HG02588 (cell line): ENCODE results near the gene PRDM16.

Experiments used
- ATAC-seq: cut with Tn5 transposase; IDR thresholded peaks from one replicate; pipeline ENCODE4 v1.9.1; 2021; ENCODE audit warnings: mild to moderate bottlenecking, moderate library complexity; ENCODE audit not compliant: unreplicated experiment

Gene PRDM16

DNA sequence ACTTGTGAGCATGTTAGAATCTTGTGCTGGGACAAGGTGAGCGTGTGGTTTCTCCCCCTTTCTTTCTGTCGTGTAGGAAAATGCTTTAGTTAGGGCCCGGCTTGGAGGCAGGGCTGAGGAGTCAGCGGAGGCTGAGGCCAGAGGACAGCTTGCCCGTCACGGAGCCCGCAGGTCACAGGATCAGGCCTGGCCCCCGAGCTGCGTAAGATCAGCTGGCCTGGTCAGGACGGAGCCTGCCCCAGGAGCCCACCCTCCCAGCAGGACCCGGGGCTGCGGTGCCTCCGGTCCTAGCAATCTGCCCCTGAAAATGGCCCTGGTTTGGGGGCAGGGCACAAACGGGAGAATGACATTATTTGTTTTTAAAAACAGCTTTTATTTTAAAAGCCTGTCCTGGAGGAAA, 52.0 kb downstream of the PRDM16 start:
- no peak for ATAC-seq

DNA sequence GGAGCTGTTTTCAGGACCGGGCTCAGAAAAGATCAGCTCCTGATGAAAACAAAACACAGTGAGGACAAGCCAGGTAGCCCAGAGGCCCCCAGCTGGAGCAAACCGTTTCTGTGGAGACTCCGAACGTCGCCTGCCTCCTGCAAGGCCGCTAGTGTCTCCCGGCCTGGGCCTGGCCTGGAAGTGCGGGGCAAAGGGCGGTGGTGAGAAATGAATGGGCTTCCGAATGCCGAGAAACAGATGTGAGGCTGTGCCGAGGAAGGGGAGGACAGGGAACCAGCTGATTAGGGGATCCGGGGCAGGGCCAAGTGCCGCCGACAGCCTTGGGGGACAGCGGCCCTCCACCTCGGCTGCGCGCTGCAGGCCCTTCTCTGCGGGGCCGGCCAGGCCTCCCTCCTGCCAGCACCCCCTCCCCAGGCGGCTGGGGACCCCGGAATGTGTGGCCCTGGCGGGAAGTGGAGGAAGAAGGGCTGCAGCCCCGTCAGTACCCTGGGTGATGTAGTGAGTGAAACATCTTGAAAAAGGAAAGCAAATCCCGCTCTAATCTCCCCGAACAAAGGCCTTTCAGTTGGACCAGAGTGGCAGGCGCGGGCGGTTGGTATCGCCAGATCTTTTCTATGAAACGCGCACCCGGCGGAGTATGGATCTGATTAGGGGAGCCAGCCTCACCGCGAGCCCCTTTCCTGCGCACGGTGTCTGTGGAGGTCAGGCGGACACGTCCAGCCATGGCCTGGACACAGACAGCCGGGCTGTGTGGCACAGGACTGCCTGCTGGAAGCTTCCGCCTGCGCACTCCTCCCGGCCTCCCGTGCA, 52.6 kb downstream of the PRDM16 start:
- no peak for ATAC-seq

DNA sequence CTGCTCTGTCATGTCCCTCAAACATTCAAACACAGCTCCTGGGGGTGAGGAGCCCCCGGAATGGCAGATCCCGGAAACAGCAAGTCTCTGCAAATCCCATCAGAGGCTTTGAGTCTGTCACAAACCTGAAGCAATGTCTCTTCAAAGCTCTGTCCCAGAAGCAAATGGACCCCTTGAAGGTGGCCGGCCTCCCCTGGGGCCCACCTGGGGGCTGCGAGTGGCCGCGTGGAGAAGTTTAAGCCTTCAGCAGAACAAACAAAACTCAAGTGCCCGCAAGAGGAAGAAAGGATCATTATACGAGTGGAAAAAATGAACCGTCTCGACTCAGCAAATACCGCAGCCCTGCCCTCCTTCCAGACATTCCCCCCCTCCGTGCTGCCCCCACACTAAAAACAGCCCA, 53.3 kb downstream of the PRDM16 start:
- ATAC-seq = no peak

DNA sequence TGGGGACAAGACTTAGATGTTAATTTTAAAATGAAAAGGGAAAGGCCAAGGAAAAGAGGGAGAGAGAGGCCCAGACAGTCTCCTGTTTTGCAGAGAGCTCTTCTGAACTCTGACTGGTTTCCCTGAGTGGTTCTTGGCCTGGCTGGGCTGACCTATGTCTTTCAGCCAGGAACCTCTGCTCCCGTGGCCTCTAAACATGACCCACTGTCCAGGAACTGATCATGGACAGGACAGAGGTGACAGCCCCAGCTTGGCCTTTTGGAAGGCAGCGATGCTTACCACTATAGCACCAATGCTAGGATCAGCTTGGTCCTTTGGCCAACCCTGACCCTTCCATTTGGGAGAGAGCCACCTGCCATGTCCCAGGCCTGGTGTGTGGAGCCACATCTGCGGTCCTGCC, 55.2 kb downstream of the PRDM16 start:
- no peak for ATAC-seq

DNA sequence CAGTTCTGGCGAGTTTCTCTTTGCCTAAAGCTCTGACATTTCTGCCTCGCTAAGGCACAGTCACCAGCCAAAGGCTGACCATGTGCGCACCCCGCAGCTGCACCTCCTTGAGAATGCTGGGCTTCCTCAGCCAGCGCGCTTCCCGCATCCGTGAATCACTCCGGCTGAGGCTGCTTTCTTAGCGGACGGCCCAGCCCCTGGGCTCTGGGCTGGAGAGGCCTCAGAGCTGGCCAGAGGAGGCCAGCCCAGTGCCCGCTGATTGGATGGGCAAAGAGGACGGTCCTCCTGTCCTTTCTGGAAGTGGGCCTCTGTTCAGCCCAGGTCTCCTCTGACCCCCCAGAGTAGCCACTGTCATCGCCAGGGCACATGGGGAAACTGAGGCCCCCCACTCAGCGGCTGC, 56.1 kb downstream of the PRDM16 start:
- no peak for ATAC-seq

DNA sequence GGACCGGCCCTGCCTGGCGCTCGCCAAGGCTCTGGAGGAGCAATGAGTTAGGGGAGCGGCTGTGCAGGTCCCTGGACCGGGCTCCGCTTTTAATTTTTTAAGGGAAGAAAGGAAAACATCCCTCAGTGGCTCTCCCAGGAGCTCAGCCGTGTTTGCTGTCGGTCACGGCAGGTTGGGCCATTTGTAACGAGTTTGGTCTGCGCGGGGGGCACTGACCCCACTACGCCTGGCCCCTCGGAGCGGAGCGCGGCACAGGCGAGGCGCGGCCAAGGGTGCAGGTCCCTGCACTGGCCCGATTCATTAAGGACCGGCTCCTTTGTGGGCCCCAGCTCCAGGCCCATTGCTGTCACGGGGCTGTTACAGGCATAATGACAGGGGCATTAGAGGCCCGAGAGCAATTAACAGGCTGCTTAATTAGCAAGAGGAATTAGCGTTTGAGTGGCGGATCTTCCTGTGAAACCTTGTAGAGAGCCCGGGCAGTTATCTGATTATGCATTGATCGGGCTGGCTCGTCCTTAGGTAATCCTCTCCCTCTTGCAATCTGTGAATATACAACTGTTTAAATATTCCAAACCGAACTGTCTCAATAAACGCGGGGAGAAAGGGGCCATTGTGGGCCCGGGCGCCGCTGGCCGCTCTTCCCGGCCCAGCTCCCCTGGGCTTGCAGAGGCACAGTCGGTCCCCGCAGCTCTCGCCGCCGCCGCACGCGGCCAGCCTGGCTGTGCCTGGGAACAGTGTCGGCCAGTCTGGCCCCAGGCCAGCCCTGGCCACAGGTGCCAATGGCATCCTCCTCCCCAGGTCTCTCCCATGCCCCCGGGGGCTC, 56.8 kb downstream of the PRDM16 start:
- ATAC-seq = no peak

DNA sequence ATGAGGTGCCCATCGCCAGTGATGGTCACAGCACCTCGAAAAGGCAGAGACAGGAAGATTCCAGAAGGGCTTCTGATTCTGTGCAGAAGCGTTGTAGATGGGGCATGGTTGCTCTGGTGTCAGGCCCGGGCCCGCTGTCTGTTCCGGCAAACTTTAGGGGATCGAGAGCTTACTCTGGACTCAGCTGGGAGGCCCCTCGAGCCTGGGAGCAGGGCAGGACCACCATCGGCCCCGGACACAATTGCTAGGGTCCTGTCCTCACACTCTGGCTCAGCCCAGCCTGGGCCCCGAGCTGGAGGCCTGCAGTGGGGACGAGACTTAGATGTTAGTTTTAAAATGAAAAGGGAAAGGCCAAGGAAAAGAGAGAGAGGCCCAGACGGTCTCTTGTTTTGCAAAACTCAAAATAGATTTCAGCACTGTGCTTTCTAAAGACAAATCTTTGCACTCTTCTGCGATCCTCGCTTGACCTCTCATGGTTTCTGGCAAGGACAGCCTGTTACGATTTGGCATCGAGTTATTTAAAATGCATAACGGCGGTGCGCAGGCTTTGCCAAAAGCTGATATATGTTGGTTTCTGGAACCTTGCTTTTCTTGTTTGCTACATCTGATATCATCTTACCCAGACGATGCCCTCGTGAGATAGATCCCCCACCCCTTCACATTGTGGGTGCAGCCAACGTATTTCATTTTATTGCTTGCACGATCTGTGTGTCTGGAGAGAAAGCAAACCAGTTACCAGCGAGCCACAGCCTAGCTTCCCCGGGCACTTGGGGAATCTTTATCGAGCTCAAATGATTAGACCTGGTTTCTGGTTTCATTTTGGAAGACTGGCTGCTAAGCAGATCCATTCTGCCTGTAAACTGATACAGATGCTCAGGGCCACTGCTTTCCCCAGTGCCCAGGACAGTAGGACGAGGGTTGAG, 58.0 kb downstream of the PRDM16 start:
- ATAC-seq = no peak

DNA sequence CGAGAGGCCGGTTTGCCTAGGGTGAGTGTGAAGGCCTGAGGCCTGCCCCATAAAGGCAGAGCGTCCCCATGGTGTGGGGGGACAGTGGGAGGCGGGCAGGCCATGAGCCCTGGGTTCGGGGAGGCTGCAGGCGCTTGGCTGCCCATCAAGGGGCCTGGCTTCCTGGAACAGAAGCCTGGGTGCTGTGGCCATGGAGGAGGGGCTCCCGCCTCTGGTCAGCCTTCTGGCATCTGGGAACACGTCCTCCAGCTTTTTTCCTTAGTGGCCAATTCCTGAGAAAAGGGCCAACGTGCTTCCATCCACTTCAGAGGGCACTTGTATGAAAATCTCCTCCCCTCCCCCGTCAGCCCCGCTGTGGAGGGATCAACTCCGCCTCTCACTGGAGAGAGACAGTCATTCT, 58.7 kb downstream of the PRDM16 start:
- no peak for ATAC-seq

DNA sequence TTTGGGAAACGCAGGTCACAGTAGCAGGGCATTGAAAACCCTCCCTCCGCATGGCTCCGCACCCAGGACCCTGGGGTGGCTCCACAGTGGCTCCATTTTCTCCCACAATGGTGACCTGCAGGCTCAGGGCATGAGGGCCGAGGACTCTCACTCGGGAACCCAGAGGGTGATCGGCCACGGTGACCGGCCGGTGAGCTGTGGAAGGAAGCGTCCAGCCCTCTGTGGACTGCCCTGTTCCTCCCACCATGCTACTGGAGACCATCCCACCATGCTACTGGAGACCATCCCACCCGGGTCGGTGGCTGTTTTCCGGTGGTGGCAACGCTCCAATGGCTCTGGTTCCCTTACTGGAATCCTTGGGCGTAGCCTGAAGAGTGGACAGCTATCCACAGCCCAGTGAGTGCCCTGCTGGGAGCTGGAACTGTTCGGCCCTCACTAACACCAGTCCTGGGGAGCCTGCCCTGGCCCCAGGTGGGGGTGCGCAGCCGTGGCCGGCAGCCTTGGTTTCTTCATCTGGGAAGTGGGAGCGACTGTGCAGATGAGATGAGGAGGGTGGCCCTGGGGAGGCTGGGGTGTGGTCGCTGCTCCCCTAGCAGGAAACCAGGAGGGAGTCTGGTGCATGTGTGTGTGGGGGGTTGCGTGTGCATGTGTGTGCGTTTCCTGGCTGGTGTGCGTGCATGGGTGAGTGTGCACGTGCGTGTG, 59.6 kb downstream of the PRDM16 start:
- no peak for ATAC-seq

DNA sequence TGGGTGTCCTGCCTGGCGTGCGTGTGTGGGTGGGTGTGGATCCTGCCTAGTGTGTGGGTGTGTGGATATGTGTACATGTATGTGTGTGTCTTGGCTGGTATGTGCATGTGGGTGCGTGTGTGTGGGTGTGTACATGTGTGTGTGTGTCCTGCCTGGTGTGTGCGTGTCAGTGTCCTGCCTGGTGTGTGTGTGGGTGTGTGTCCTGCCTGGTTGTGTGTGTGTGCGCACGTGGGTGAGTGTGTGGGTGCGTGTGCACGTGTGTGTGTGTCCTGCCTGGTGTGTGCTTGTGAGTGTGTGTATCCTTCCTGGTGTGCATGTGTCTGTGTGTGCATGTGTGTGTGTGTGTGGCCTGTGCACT, 60.1 kb downstream of the PRDM16 start:
- ATAC-seq = no peak

DNA sequence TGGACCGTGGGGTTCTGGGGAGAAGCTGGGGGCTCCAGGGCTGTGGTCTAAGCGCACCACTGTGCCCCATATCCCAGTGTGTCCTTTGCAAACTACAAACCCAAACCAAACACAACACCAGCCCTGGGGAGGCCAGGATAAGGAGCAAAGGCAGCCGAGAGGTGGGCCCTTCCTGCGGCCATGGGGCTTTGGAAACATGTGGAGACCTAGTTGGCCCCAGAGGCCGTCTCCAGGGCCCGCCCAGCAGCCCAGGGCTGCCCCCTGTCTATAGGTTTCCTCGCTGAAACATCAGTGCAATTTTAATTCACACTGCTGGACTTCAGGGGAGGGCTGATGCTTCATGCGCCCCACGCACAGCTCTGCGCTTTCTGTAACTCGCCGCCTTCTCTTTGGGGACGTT, 61.3 kb downstream of the PRDM16 start:
- no peak for ATAC-seq

DNA sequence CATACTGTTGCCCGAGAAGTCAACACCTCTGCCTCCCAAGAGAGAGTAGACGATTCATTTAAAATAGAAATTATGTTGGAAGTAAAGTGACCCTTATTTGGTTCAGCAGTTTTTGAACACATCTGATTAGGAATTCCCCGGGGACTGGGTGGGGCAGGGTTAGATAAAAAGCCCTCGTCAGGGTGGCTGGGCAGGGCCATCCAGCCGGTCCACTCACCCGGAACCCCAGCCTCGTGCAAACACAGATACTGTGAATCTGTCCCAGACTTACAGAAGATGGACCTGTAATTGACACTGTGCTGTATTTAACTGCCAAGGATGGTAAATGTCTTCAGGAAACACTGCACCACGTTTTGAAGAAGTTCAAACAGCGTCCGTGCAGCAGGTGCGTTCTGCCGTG, 63.7 kb downstream of the PRDM16 start:
- no peak for ATAC-seq

DNA sequence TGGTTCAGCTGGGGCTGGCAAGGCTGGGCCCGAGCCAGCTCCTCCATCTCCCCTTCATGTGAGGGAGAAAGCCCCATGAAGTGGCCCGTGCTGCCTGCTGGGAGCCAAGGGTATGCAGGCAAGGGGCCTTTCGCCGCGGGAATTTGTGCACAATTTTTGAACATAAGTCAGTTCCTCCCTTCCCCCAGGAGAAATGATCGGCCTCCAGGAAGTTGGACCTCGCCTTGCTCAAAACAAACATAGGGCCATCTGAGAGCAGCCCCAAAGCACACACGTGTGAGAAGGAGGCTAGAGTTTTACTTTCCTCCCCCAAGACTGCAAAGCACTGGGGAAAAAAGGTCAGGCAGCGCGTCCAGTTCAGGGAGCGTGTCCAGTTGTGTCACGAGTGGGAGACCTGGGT, 64.7 kb downstream of the PRDM16 start:
- no peak for ATAC-seq

DNA sequence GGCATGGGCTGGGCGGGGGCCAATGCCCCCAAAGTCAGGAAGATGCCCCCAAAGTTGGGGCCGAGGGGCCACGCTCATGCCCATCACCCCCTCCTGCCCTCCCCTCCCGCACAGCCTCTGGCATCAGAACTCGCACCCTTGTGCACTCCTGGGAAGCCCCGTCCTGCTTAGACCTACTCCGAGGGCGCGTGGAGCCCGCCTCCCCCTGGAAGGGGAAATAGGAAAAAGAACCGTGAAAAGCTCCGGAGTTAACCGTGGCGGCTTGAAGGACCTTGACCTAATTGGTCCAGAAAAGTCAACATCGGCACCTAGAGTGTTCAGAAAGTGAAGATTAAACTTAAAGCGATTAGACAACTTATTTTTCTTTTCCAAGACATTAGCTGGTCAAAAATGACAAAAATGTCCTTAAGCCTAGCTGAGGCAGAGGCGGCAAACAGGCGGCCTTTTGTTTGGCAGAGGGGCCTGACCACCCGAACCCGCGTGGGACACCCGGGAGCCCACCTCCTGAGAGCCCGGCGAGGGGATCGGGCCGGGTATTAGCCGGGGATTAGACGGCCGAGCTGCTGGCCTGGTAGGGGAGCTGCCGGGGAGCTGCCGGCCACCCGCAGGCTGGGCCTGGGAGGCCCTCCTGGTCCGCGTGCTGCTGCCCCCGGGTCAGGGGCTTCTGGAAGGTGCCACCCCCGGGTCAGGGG, 65.5 kb downstream of the PRDM16 start:
- ATAC-seq = no peak

DNA sequence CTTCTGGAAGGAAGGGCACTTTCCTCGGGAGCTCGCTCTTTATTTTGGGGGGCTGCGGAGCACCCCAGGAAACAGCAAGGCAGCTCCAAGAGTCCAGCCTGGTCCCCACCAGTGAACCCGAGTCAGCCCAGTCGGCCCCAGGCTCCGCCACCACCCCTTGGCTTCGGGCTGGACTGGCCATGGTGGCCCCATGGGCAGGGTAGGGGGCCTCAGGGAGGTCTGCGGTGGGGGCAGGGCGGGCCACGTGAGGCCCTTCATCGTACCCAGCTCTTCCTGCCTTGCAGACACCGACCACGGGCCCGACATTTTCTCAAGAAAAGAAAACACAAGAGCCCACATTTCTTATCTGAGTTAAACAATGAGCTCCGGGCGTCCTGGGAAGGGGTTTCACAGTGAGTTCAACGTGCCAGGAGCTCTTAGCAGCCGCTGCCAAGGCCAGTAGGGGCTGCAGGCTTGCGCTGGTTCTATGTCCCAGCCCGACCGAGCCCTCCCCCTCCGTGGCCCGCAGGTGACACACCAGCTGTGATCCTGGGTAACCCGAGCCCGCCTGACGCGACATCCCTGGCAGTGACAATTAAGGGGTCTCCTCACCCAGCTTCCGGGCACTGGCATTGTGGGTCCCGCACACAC, 66.2 kb downstream of the PRDM16 start:
- no peak for ATAC-seq

DNA sequence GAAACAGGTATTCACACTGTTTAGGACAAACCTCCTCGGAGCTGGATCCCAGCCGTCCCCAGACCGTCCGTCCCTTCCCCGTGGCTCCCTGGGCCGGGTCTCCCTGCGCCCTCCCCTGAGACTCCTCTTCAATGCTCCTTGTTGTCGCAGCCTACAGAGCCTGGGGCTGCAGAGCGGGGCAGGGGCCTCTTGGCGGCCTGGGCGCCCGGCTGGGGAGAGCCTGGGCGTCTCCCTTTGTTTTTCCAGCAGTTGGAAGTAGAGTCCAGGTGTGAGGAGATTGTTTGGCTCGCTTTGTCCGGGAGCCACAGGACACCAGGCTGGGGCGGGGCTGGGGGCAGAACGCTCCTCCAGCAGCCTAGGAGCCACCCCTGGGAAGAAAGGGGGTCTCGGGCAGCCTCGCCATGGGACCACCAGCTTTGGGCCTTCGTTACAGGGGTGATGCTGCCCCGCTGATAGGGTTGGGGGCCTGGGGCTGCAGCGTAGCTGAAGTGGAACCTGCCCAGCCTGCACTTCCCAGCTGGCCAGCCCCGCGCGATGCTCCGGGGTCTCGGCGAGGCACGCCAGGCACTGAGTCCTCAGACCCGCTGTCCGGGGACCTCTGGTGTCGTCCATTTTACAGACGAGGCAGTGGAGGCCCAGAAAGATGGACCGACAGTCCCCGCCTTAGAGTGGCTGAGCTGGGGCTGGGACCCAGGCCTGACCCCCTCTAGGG, 66.9 kb downstream of the PRDM16 start:
- ATAC-seq = no peak

DNA sequence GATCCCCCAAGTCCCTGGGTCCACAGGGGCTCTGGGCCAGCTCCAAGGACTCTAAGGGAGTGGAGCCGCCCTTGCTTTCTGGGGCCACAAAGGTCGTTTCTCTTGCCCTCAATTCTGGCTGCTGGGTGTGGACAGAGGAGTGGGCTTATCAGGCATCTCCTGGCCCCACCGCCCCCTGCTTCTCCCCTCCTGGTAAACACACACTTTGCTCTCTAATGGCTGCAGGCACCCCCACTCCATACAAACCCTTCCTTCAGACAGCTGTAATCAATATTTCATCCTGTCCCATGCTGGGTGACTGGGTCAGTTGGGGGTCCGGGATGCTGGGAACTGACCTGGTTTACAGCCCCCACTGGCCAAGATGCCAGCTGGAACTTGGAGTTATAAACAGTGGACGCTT, 67.5 kb downstream of the PRDM16 start:
- no peak for ATAC-seq

DNA sequence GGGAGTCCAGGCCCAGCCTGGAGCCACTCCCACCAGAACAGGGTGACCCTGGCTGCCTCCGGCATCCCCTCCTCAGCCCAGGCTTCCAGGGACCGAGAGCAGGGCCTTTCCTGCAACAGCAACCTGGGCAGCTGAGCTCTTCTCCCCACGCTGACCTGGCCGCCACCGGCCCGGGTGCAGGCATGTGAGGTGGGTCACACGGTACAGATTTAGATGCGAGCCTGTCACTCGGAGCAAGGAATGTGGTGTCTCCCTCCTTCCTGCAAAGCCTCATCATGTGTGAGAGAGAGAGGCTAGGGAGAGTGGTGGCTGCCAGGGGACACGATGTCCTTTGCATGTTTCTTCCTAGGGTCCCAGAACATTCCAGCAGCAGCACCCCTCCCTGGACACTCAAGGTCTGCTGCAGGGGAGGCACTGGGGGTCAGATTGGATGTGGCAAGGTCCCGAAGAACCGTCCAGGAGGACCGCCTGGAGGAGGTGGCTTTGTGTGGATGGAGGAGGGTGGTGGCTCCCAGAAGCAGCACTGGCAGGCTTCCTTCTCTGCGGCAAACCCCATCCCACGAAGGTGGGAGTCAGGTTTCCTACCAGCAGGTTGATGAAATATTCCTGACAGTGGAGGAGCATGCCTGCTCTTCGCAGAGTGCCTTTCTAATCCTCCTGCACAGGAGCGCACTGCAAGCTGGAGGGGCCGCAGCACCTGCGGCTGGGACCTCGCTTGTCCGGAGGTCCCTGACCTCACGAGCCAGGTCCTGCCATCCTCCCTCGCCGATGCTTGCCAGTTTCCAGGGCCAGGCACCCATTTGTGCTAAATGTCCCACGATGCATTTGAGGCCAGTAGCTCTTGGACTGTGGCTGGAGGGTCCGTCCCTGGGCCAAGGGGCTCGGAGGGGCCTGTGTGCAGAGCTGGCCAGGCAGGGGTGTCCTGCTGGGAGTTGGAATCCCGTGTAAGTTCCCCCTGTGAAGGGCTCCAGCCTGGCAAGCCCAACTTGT, 68.4 kb downstream of the PRDM16 start:
- no peak for ATAC-seq
